ENCODE results near the gene CASP4. TPM values are rescaled to one million over a fixed set of nuclear protein-coding genes. Genes with fewer than 3 reads are reported as not detected.
A peak's percentile ranks its signal among the peaks of the same experiment; 100 is the strongest.

The CASP4 gene
- total and polyA plus RNA-seq, 12 donors, result 6.6 to 42.7 (median 12.7) TPM

DNA sequence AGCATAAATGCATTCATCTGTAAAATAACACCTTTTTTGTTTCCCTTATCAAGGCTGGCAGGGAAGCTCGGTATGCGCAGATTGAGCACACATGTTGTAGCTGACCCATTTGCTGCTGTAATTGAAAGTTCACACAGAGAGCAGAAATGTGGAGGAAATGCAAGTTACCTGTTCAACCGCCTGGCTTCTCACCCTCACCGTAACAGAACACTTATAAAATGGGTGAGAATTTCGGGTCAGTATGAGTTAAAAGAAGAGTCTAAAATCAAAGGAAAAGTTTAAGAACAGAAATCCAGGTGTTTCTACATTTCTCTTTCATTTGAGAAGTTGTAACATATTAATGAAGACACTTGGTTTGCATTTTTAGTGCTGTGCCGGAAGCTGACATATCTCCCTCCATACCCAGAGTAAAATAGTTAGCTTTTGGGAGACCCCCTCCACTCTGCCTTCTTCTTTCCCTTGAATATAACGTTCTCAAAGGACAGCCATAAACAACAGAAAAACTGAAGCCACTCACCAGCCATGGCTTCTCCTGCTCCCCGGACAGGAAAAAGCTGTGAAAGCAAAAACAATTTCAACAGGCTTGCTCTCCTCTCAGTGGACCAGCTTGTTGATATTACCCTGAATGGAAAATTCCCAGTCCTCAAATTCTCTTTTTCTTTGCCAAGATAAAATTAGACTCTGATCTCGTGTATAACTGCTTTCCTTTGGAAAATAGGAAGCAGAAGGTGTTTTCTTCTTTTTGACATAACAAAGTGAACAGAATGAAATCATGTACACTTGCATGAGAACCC, 70.3 kb downstream of the CASP4 start, which contains the start of gene CASP12:
CASP12 (minus strand) TSS at position 570 of the 794 bp plus-strand sequence.
- peak in 7 of 8 donors; percentile 57 to 84 (median 77) for ATAC-seq
- intact Hi-C loops (cut with DNase I), result no loop called here

DNA sequence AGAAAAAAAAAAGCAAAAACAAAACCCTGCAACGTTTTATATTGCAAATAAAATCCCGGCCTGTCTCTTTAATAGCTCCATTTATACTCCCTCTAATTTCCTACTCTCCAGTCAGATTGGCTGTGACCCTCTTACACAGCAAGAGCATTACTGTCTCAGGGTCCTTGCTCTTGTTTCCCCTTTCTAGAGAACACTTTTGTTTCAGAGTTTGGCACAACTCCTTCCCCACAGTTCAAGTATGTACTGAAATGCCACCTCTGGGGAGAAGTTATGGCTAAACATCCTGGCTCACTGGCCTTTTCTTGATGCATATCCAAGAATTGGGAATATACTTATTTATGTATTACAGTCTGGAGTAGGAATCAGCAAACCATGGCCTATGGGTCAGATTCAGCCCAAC, 72.7 kb downstream of the CASP4 start:
- peaks cover 0 to 39% (median 6%) of the 10 kb centered on the region in 9 donors for H3K4me1 ChIP-seq
- intact Hi-C loops (cut with DNase I), result no loop called here
- no peaks in the 10 kb centered on the region for H3K27me3 ChIP-seq
- ATAC-seq (peak in 2 of 8 donors; percentile 19 to 61), DNase-seq (no peak)
- 44 to 51% methylated on average over 2 of the region's 2 CpGs for WGBS, 2 donors
- TF ChIP-seq, protein P1, sequence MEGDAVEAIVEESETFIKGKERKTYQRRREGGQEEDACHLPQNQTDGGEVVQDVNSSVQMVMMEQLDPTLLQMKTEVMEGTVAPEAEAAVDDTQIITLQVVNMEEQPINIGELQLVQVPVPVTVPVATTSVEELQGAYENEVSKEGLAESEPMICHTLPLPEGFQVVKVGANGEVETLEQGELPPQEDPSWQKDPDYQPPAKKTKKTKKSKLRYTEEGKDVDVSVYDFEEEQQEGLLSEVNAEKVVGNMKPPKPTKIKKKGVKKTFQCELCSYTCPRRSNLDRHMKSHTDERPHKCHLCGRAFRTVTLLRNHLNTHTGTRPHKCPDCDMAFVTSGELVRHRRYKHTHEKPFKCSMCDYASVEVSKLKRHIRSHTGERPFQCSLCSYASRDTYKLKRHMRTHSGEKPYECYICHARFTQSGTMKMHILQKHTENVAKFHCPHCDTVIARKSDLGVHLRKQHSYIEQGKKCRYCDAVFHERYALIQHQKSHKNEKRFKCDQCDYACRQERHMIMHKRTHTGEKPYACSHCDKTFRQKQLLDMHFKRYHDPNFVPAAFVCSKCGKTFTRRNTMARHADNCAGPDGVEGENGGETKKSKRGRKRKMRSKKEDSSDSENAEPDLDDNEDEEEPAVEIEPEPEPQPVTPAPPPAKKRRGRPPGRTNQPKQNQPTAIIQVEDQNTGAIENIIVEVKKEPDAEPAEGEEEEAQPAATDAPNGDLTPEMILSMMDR (IDR thresholded peaks at IDR 0.05), result no peak
- peaks cover 0 to 15% (median 0%) of the 10 kb centered on the region in 9 donors for H3K36me3 ChIP-seq
- peak overlapping the region in 1 of 10 donors; percentile 6 for H3K27ac ChIP-seq
- no peaks in the 10 kb centered on the region for H3K9me3 ChIP-seq
- no peak overlapping the region for H3K4me3 ChIP-seq

More for the DNA sequence above, 70.3 kb downstream of the CASP4 start, which contains the start of gene CASP12:
- DNase-seq, result peak in 1 of 2 donors; percentile 16
- H3K9me3 ChIP-seq, result no peaks in the 10 kb centered on the region
- no peaks in the 10 kb centered on the region for H3K36me3 ChIP-seq
- H3K4me3 ChIP-seq, result peak within 1 kb of the TSS in 9 of 10 donors; percentile 1 to 53 (median 42)
- 35 to 52% methylated on average over 9 of the region's 9 CpGs for WGBS, 2 donors
- no peaks in the 10 kb centered on the region for H3K27me3 ChIP-seq
- TF ChIP-seq, protein P1 (IDR thresholded peaks at IDR 0.05), result no peak
- H3K27ac ChIP-seq, result peak within 1 kb of the TSS; percentile 26 to 83 (median 73)
- H3K4me1 ChIP-seq, result peaks cover 0 to 35% (median 6%) of the 10 kb centered on the region in 9 donors

DNA sequence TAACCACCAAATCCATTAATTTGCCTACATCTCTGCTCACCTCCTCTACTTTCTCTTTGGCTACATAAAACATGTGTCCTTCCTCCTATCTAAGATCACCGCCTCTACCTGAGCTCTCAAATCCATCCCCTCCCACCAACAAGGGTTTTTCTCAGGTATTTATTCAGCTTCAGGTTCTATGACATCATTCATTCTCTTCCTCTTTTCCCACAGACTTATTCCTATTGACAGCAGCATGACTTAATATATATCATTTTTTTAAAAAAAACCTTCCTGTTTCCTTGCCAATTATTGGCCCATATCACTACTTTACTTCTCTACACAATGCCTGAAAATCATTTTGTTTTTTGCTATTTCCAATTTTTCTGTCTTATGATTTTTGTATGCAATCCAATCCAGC, 74.5 kb downstream of the CASP4 start:
- Histone ChIP-seq H3K9me3 (no peaks in the 10 kb centered on the region), H3K27me3 (no peaks in the 10 kb centered on the region), H3K4me3 (no peak overlapping the region), H3K4me1 (peaks cover 0 to 35% (median 6%) of the 10 kb centered on the region in 9 donors), H3K27ac (no peak overlapping the region), H3K36me3 (peaks cover 0 to 19% (median 0%) of the 10 kb centered on the region in 9 donors)
- intact Hi-C loops (cut with DNase I), result loop anchor here in 1 of 10 donors (5.0 kb wide), 1 partner anchor 73 kb away; the partner anchor contains the start of gene CASP4
- WGBS, 2 donors, result 97 to 98% methylated on average over 1 of the region's 1 CpG
- TF ChIP-seq, protein P1 (IDR thresholded peaks at IDR 0.05), result no peak
- no peak for ATAC-seq
- no peak for DNase-seq

Other genes with a start within 250 kb of the CASP4 start
- under 1 TPM in 4 of 10 donors, not detected in 6; 0.30 to 0.46 (median 0.37) TPM for gene CASP12, start 70.1 kb downstream of the CASP4 start, total RNA-seq
- under 1 TPM; 0.06 to 0.22 TPM for gene CASP12, start 70.1 kb downstream of the CASP4 start, polyA plus RNA-seq
- gene CASP5, start 54.6 kb upstream of the CASP4 start, total RNA-seq, result under 1 TPM in 3 of 10 donors, not detected in 7; 0.18 to 0.79 (median 0.25) TPM
- under 1 TPM in 1 of 2 donors, not detected in 1; 0.03 TPM for gene CASP5, start 54.6 kb upstream of the CASP4 start, polyA plus RNA-seq
- 10 to 100 TPM in 2 of 10 donors, 1 to 10 TPM in 8; 4.3 to 35.5 (median 7.5) TPM for gene CASP1, start 66.6 kb upstream of the CASP4 start, total RNA-seq
- gene CASP1, start 66.6 kb upstream of the CASP4 start, polyA plus RNA-seq, result 10 to 100 TPM in 1 of 2 donors, 1 to 10 TPM in 1; 8.9 to 11.6 TPM
- 10 to 100 TPM in 3 of 10 donors, 1 to 10 TPM in 7; 4.8 to 29.5 (median 7.0) TPM for gene CARD16, start 76.8 kb upstream of the CASP4 start, total RNA-seq
- gene CARD16, start 76.8 kb upstream of the CASP4 start, polyA plus RNA-seq, result 10 to 100 TPM; 16.4 to 31.7 TPM
- gene CARD18, start 171.2 kb upstream of the CASP4 start, total RNA-seq, result under 1 TPM in 1 of 10 donors, not detected in 9; 0.67 TPM
- gene CARD18, start 171.2 kb upstream of the CASP4 start, polyA plus RNA-seq, result 1 to 10 TPM in 1 of 2 donors, under 1 TPM in 1; 0.07 to 2.3 TPM

Data from heart right ventricle (tissue), 16 donors.